NCI-H1048 (cell line): ENCODE data around the gene CRMP1.

Experiments used
- DNase-seq: peaks from one replicate; lab custom pipeline; 2025; lab: John Stamatoyannopoulos, UW

The CRMP1 gene

DNA sequence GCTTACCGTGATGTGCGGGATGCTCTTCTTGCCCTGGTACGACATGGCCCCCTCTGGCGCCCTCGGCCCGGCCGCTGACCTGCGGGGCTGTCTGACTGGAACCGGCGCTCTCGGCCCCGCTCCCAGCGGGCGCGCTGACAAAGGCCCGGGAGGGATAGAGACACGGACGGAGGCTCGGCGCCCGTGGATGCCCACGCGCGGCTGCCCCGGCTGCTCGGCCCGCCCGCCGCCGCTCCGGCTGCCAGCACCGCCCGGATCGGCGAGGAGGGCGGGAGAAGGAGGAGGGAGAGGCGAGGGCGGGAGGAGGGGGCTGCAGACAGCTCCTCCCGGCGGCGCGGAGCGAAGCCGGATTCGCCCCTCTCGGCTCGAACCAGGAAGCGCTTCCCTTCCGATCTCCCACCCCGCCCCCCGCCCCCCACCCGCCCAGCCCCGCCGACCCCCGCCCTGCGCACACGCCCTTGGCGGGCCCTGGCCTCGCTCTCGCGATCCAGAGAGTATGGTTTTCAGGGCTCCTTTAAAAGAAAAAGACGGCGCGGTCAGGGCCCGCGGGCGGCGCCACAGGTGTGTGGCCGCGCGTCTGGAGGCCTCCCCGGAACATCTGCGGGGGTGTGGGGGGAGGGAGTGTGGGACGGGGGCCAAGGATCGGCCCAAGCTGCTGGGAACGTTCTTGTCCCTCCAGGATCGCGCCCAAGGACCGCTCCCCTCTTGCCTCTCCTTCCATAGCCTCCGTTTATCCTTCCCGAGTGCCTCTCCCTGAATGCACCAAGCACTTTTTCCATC, 4.5 kb downstream of the CRMP1 start:
- no peak for DNase-seq

DNA sequence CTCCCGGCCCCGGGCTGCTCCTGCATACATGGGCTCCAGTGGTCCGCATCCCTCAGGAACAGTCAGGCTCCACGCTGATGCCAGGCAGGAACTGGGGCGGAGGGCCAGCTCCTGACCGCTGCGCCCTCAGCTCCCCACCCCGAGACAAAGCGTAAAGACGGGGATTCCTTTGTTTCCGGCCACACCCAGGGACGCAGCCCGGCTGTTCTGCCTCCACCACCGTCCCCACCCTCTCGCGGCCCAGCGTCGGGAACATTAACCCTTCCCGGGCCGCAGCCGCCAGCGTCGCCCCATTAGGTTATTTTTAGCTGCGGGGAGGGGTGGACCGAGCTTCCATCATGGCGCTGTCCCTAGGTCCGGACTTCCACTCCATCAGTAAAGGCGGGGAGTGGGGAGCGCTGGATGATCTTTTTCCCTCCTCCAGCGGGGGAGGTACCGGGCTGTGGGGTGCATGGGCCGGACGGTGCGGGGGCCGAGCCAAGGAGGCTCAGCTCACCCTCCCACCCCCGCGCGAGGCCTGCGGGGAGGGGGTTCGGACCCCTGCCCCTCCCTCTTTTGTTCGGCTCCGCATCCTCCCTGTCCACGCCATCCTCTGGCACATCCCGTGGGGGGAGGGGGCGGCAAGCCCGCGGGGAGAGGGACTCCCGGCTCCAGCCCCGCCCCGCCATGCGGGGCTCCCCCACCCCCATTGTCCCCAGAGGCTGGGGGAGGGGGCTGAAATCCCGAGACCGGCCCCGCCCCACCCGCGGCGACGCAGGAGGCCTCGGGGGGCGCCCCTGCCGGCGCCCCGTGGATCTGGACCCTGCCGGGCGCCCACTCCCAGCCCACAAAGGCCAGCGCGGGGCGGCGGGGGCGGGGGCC, 5.3 kb downstream of the CRMP1 start:
- no peak for DNase-seq

DNA sequence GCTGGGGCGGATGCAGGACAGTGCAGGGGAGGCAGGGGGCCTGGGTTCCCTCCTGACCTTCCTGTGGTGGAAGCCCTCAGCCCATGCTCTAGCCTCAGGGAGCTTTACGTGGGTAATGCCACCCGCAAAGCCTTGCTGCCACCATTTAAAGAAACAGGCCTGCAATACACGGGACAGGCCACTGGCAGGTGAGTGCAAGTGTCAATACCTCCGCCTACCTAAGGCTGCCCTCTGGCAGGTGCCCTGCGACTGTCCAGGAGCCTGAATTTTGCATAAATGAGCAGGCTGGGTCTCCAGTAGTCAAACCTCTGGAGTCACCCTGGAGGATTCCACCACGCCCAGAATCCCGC, 5.9 kb downstream of the CRMP1 start:
- DNase-seq: no peak

DNA sequence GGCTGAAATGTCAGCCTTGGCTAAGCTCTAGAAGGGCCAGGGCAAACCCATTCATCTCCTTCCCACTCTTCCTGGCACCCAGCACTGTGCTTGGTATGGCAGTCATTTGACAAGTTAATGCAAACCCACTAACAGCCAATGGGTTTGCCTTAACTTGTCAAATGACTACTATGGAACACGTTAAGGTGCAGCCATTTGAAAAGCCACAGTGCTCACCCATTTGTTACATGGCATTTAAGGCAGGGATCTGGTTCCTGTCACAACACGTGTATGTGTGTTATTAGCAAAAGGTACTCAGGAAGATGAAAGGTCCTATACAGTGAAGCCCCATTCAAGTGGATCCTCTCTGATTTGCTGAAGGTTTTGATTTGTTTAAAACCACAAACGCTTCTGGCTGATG, 7.2 kb downstream of the CRMP1 start:
- DNase-seq: no peak

DNA sequence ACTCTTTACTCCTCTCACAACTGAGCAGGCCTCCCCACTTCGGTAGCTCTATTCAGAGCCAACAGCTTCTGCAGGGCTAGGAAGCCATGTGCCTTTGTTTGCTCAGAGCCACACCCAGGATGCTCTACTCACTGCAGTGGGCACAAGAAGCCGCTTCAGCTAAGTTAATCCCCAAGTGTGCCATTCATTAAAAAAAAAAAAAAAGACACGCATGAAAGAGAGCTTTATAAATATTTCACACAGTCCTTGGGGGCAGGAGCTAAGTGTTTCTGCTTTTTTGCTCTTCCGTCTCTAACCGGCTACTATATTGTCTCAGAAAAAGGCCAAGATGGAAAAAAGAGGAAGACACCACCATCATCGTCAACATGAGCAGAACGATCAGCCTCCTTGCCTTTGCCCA, 8.1 kb downstream of the CRMP1 start:
- no peak for DNase-seq

DNA sequence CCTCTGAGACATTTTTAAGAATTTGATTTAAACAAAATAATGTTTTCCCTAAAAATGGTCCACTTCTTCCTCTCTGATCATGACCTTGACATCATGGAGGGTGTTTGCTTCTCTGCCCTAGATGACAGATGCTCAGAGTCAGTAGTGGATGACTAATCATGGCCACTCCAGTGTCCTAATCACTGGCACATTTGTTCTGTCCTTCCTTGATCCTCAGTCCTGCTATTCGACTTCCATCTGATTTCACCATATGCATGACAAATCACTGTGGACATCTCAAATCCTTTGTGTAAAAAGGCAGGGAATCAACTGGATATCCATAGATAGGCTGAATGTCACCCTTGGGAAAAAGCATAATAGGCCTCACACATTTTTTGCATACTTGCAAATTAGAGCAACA, 9.0 kb downstream of the CRMP1 start:
- DNase-seq: no peak

GRCh38 chr4:5882947-5883346, 9.9 kb downstream of the CRMP1 start:
- DNase-seq: no peak

- no peak for DNase-seq
These were observed 11.5 kb downstream of the CRMP1 start for GRCh38 chr4:5881340-5881739.

- DNase-seq: no peak
These were observed 14.5 kb downstream of the CRMP1 start for GRCh38 chr4:5878359-5878758.

DNA sequence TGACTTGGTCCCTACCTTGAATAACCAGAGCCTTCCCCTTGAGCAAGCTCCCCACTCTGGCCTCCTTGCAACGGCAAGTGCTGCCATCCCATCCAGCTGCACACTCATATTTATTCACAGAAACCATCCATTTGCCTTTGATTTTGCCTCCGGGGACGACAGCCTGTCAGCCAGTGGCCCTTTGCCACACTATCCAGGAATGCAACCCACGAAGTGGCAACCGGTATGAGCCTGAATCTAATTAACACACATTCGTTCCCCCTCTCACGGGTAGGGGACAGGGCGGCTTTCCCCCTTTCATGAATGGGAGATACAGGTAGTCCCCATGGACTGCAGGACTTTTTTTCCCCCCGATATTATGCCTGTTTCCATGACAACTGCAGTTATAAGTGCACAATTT, 15.5 kb downstream of the CRMP1 start:
- DNase-seq: no peak

- no peak for DNase-seq
These were observed 18.0 kb downstream of the CRMP1 start for GRCh38 chr4:5874811-5875449.

- DNase-seq: no peak
These were observed 22.2 kb downstream of the CRMP1 start for GRCh38 chr4:5870701-5871100.

DNA sequence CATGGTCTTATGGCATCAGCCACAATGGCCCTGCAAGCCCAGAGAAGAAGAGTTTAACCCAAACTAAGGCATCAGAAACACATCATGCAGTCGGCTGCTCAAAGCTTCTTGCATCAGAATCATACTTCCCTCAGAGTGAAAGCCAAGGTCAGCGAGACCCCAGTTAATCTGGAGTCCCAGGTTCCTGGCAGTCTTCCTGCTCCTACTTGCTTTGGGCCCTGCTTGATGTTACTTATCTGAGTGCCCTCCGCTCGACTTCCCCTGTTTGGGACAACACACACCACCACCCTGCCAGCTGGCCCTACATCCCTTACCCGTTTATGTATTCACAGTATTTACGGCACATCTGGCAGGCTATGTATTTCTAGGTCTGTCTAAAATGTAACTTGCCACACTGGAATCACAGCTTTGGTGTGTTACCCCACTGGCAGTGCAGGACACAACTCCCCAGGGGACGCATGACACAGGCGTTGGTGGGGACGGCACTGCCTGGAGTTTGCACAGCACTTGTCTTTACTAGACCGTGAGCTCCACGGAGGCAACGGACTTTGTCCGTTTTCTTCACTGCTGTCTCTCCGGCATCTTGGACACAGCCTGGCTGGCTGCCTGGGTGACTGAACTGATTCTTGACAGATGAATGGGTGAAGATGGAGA, 22.8 kb downstream of the CRMP1 start:
- DNase-seq: no peak

DNA sequence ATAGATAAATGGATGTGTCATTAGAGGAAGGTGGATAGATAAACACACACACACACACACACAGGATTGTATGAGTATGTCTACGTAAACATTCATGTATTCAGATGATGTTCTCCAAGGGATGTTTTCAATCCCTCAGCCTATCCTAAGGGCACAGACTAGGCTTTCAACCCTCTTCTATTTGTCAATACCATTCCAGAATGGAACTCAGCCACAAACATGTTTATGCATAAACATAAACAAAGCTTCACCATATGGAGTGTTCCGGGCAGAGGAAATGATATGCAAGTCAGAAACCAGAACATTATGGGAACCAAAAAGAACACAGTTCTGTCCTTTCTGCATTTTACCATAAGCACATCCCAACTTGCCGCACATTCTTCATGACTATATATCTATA, 25.0 kb downstream of the CRMP1 start:
- no peak for DNase-seq

DNA sequence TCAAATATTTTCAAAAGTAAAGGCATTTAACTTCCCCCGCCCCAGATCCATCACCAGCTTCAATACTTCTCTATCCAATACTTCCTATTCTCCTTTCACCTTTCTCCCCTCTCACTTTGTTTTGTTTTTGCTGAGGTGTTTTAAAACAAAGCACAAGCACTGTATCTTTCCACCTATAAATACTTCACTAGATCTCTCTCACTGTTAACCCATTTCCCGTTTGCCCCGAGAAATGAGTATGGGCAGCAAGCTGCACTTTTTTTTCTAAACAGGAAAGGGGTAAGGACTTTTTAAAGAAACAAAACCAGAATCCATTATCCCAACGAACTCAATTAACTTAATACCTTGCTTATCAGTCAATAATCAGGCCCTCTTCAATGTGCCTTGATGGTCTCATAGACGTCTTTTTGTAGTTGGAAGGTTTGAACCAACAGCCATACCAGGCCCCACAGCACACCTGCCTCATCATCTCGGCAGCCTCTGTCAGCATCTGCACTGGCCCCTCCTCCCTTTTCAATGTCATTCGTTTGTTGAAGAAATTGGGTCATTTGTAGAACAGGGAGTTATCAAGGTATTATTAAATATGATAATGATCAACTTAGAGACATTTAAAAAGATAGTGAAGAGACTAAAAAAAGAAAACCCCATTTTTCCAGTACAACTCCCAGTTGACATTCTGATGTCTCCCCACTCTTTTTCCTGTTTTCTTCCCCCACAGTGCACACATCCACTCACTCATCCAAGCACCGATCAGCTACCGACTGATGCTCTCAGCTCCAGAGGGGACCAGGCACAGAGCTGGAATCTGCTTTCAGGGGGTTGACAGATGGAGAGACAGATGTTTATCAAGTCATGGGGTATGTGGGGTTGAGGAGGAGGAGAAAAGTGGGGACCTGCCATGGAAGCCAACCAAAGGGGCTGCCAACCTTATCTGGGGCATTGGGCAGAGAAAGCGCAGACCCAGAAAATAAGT, 25.8 kb downstream of the CRMP1 start:
- no peak for DNase-seq

DNA sequence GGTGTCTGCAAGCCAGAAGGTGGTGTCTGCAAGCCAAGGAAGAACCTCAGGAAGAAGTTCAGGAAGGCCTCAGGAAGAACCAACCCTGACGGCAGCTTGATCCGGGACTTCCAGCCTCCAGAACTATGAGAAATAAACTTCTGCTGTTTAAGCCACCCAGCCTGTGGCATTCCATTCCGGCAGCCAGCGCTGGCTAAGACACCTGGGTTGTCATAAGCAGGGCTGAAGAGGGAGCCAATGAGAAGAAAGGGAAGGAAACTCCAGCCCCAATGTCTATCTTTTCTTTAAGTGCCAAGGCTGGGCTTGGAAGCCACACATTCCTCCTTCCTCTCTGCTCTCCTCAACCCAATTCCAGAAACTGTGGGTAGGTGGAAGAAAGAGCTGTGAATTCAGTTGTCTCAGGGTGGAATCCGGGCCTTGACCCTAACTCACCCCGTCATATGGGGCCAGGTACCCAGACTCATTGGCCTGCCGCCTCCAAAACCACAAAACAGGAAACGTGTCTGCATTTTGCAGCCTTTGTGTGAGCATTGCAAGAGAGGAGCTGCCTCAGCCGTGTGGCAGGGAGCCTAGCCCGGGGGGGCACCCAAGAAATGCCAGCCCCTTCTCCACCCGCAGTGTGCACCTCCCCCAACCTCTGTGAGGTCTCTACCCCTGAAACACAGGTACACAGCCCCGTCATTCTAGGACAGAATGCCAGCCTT, 26.8 kb downstream of the CRMP1 start:
- DNase-seq: no peak

GRCh38 chr4:5863461-5864113, 29.3 kb downstream of the CRMP1 start:
- DNase-seq: no peak

GRCh38 chr4:5858020-5858769, 34.7 kb downstream of the CRMP1 start:
- no peak for DNase-seq

- no peak for DNase-seq
These were observed 35.7 kb downstream of the CRMP1 start for GRCh38 chr4:5857199-5857598.
